SH-SY5Y (cell line): ENCODE data around the gene PPP1R11.

Experiments used
- GATA2 ChIP-seq: IDR thresholded peaks from 2 replicates; pipeline ENCODE4 v1.6.1; 2011; ENCODE audit warnings: mild to moderate bottlenecking, low read depth, low read length
- GATA3 ChIP-seq: IDR thresholded peaks from 2 replicates; pipeline ENCODE4 v1.6.1; 2011; ENCODE audit warnings: low read depth, mild to moderate bottlenecking, low read length, moderate library complexity

GRCh38 chr6:30047220-30047619, 19.8 kb upstream of the PPP1R11 start:
- TF ChIP-seq GATA3 (no peak), GATA2 (no peak)
